Measurements from ENCODE around the gene SLC6A3.

GRCh38 chr5:1424716-1425115 lies 20.5 kb downstream of the SLC6A3 start:
- no peak for TF ChIP-seq CTCF (IDR thresholded peaks at IDR 0.05)
- no peak for TF ChIP-seq REST (IDR thresholded peaks at IDR 0.05; ENCODE audit: insufficient read depth in 1 of 2, low read depth in 2 of 2, low read length in 1 of 2)
- no peak for TF ChIP-seq POLR2AphosphoS5 (IDR thresholded peaks at IDR 0.05; ENCODE audit: low read depth, low read length)

Measured in Panc1 (cell line).